GM12872 (cell line): ENCODE measurements around the gene CDKN2B.

Source experiments
- TF ChIP-seq, protein P1 (sequence below): IDR thresholded peaks from 3 replicates; pipeline ENCODE4 v1.5.1; 2011; ENCODE audit warnings: low read depth, mild to moderate bottlenecking, low read length, moderate library complexity; ENCODE audit not compliant: insufficient read depth

Gene CDKN2B

DNA sequence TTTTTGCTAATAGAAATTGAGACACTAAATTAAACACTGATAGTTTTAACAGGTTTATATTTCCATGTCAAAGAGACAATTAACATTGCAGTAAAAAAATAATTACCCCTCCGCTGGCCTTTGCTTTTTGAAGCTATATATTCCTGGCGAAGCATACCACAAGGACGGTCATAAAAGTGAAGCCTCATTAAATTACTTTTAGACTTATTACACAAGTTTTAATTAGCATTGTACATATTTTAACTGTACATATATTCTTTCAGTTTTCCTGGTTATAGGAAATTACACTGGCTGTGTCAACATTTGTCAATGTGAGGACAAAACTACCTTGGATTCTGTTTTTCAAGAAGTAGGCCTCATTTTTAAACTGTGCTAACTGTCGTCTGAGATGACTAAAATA, 16.1 kb downstream of the CDKN2B start:
- TF ChIP-seq, protein P1, sequence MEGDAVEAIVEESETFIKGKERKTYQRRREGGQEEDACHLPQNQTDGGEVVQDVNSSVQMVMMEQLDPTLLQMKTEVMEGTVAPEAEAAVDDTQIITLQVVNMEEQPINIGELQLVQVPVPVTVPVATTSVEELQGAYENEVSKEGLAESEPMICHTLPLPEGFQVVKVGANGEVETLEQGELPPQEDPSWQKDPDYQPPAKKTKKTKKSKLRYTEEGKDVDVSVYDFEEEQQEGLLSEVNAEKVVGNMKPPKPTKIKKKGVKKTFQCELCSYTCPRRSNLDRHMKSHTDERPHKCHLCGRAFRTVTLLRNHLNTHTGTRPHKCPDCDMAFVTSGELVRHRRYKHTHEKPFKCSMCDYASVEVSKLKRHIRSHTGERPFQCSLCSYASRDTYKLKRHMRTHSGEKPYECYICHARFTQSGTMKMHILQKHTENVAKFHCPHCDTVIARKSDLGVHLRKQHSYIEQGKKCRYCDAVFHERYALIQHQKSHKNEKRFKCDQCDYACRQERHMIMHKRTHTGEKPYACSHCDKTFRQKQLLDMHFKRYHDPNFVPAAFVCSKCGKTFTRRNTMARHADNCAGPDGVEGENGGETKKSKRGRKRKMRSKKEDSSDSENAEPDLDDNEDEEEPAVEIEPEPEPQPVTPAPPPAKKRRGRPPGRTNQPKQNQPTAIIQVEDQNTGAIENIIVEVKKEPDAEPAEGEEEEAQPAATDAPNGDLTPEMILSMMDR, result no peak

DNA sequence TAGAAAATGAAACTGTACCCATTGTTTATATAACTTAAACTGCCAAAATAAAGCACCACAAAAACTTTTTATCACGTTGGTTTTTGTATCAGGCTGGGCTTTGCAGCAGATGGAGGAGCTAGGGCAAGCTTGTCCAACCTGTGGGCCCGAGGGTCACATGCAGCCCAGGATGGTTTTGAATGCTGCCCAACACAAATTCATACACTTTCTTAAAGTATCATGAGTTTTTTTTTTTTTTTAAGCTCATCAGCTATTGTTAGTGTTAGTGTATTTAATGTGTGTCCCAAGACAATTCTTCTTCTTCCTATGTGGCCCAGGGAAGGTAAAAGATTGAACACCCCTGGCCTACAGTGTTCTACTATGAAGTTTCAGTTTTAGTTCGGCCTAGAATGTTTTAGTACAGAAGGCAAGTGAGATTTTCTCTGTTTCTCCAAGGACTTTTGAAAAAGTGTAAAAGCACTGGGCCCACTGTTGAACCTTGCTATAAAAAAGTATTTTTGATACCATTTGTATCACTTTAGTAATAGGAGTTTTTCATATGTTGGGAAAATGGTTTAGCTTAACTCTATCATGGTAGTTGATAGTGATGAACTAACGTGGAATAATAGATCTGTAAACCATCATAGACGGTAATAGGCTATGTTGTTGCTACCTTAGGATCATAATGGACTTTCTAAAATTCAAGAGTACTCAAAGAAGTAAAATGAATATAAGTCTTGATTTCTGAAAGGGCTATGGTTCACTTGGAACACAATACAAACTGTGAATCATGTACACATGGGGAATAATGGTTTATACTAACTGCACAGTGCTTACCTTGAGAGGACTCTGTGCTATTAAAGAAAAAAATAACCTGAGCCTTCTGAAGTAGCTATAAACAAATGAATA, 17.8 kb downstream of the CDKN2B start:
- TF ChIP-seq, protein P1, result no peak

DNA sequence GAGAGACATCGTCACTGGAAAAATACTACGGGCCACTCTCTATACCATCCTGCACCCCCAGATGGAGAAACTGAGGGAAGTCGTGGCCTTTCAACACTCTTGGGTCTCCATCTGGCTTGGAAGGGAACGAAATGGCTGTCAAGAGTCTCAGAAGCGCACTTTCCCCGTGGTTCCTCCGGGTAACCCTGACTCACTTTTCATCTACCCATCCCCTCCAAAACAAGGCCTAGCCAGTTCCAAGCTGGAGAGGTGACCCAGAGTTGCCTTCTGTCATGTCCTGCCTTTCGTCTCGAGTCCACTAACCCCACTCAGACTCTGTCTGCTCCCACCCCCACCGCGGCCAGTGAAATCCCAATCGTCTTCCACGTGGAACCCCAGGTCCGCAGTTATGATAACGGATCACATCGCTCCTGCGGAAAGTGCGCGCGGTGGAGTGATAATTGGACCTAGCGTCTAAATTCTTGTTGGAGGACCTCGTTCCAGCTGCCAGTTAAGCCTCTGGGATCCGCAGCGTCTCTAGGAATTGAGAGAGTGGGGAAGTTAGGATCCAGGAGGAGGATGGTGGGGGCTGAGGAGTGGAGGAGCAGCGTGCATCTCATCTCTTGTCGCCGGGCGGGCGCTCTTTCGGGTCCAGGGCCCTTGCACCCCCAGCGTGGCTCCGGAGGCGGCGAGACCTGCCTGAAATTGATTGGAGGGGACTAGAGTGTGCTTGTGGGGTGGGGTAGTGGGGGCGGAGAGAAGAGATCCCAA, 19.5 kb downstream of the CDKN2B start:
- TF ChIP-seq, protein P1, result no peak

DNA sequence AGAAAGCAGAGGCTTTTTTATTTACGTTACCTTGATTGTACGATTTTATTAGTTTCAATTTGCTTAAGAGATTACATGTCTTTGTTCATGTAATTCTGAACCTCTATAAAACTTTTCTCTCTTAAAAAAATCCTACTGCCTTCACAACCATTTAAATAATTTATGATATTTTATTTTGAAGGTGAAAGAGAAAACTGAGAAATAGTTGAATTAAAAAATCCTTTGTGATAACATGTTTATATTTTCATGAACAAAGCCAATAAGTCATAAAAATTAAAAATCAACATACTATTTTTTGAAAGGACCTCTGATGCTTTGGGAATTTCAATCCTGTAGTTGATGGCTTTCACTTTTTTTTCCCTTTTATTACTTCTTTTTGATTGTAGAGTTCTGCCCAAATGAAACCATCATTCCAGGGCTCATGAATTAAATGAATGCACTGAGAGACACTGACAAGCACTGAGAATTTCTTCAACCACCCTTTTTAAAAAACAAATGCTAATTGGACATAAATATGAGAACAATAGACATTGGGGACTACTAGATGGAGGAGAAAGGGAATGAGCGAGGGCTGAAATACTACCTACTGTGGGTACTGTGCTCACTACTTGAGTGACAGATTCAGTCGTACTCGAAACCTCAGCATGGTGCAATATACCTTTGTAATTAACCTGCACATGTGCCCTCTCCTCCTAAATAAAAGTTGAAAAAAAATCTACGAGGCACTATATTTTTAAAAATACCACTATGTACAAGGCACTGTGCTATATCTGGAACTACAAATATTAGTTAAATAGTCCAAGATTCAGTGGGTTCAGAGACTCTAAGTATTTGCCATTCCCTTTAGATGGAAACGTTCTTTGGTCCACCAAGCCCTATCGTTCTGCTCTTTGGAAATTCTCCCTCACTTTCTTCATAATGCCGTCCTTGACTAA, 20.8 kb downstream of the CDKN2B start:
- TF ChIP-seq, protein P1, result no peak

DNA sequence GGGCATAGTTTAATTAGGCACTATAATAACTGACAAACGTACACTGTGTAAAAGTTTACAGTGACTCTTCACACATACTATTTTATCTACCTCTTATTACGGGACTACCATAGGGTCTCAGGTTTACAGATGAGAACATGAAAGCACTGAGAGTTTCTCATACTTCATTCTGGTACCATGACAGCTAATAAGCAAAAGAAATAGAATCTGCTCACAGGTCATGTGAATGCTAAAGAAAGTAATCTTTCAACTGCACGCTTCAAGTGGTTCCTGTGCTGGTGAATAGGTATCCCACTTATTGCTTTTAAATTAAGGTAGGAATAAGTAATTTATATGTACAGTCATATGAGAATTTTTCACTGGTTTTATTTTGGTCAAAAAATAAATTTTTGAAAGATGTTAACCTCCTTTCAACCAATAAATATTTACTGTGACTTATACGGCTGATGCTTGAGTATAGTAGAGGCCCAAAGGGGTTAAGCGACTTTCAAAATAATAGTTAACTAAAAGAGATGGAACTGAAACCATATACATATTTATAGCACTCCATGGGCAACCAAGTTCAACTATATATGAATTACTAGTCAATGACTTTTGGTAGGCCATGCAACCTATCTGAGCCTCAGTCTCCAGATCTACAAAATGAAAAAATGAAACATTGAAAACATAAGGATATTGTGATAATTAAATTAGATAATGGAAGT, 23.0 kb downstream of the CDKN2B start:
- TF ChIP-seq, protein P1, result no peak

DNA sequence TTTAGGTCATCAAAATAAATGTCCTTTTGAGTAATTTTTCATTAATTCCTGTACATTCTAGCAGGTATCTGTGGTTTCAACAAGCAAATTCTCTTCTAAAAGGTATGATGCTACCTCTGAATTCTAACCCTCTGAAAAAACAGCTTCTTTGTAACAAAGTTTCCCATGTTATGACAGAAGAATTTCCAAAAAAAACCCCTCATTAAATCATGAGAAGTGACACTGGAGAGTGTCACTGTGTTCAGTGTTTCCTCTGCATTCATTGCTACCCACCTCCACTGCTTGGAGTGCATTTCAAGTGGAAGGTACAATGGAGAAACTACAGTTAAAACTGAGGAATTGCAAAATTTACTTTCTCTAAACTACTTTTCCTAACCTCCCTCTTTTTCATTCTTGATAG, 25.0 kb downstream of the CDKN2B start:
- TF ChIP-seq, protein P1, result no peak

DNA sequence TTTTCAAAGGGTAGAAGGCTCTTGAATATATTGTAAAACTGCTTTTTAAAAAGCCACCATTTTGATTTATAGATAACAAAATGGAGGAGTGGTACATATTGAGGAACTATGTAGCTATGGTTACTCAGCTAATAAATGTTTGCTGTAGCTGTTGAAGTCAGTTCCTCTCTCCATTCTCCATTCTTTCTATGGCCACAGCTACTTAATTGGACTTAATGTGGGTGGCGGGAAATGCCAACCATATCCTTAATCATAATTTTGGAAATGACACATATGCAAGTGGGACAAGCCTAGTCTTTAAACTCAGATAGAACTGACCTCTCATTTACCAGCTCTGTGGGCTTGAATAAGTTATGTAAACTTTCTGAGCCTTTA, 25.6 kb downstream of the CDKN2B start:
- TF ChIP-seq, protein P1, result no peak
